ENCODE results near the gene PMEPA1.

DNA sequence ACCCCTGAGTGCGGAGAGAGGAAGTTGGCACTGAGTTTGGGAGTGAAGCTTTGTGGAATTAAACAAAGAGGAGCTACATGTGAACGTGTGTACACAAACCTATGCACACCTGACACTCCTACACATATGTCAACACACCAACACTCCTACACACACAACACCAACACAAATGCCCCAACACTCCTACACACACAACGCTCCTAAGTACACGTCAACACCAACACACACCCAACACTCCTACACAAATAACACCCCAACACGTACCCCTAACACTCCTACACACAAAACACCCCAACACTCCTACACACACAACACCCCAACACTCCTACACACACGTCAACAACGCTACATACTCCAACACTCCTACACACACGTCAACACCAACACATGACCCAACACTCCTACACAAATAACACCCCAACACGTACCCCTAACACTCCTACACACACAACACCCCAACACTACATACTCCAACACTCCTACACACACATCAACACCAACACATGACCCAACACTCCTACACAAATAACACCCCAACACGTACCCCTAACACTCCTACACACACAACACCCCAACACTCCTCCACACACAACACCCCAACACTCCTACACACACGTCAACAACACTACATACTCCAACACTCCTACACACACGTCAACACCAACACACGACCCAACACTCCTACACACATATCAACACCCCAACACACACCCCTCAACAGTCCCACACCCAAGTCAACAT, 49.5 kb downstream of the PMEPA1 start:
- TF ChIP-seq CTCF (IDR thresholded peaks at IDR 0.05) (no peak), POLR2A (IDR thresholded peaks at IDR 0.05) (no peak)
